Measurements from ENCODE around the gene TMEM92.

- TF ChIP-seq OSR1 (CRISPR knock-in tag; IDR thresholded peaks at IDR 0.05) (no peak), ZNF8 (CRISPR knock-in tag; IDR thresholded peaks at IDR 0.05) (no peak), CSRNP3 (CRISPR knock-in tag; IDR thresholded peaks at IDR 0.05) (no peak), ZFP30 (CRISPR knock-in tag; IDR thresholded peaks at IDR 0.05) (no peak), BACH2 (CRISPR knock-in tag; IDR thresholded peaks at IDR 0.05; ENCODE audit: borderline replicate concordance) (no peak), ZFP3 (CRISPR knock-in tag; IDR thresholded peaks at IDR 0.05) (no peak), RARB (CRISPR knock-in tag; IDR thresholded peaks at IDR 0.05) (no peak), PATZ1 (CRISPR knock-in tag; IDR thresholded peaks at IDR 0.05; ENCODE audit: borderline replicate concordance) (no peak), ZNF70 (CRISPR knock-in tag; IDR thresholded peaks at IDR 0.05) (no peak), ZC3H10 (CRISPR knock-in tag; IDR thresholded peaks at IDR 0.05) (no peak), POU6F1 (CRISPR knock-in tag; IDR thresholded peaks at IDR 0.05; ENCODE audit: borderline replicate concordance, low read depth) (no peak)
These were observed 6.2 kb upstream of the TMEM92 start for GRCh38 chr17:50268026-50268425.

Data from SK-N-SH treated with all-trans-retinoic acid at 6 μM for 48 hours (cell line).